Right atrium auricular region (tissue), 2 donors: ENCODE results near the gene PI4KB. TPM values are rescaled to one million over a fixed set of nuclear protein-coding genes. Genes with fewer than 3 reads are reported as not detected.
"Not testable (repeated sequence)": the region's sequence is repeated elsewhere in the genome, so short reads cannot be mapped to it uniquely, and the experiment has no call there.

ENCODE experiments used
- DNase-seq: peaks from one replicate; pipeline ENCODE4 v3.0.0-alpha.2; 2019; ENCODE audit warnings: low spot score
- H3K27ac ChIP-seq, 2 donors: fragments of 200-600 bp; sonication (generic); 1 replicate in 1 of 2; 2 replicates in 1 of 2; pipeline ENCODE4 v1.5.1; 2016 to 2019
- H3K27me3 ChIP-seq, 2 donors: fragments of 200-600 bp; sonication (generic); one replicate each; pipeline versions ENCODE4 v1.5.1 to v1.6.0; 2017 to 2019
- H3K36me3 ChIP-seq: fragments of 200-600 bp; sonication (generic); one replicate; pipeline ENCODE4 v1.5.1; 2016
- H3K4me1 ChIP-seq, 2 donors: fragments of 200-600 bp; sonication (generic); one replicate each; pipeline versions ENCODE4 v1.5.1 to v1.6.0; 2017 to 2019
- H3K4me3 ChIP-seq, 2 donors: fragments of 200-600 bp; sonication (generic); 1 replicate in 1 of 2; 2 replicates in 1 of 2; pipeline ENCODE4 v1.5.1; 2017 to 2019; ENCODE audit warnings: mild to moderate bottlenecking in 1 of 2, moderate library complexity in 1 of 2
- H3K9me3 ChIP-seq, 2 donors: fragments of 200-600 bp; sonication (generic); one replicate each; pipeline ENCODE4 v1.5.1; 2019
- CTCF ChIP-seq, 2 donors: fragments of 200-600 bp; sonication (generic); IDR thresholded peaks; one replicate each; pipeline ENCODE4 v1.5.1; 2019; ENCODE audit warnings: antibody characterized with exemption in 2 of 2
- total RNA-seq, 2 donors: library from RNA; depleted of rRNA; stranded (reverse); fragments of >200 nt; gene quantifications; one replicate each; pipeline ENCODE4 v1.1.0, GENCODE V29; 2016

PI4KB gene
- total RNA-seq, 2 donors from 2014 or later: 46.5 to 61.8 TPM

GRCh38 chr1:151362308-151363155, 35.3 kb upstream of the PI4KB start:
- no peaks in the 10 kb centered on the region for H3K9me3 ChIP-seq
- DNase-seq: no peak
- peaks cover 25% of the 10 kb centered on the region for H3K36me3 ChIP-seq
- H3K27ac ChIP-seq: no peak overlapping the region
- TF ChIP-seq CTCF (IDR thresholded peaks at IDR 0.05): no peak
- no peak overlapping the region for H3K4me3 ChIP-seq
- no peaks in the 10 kb centered on the region for H3K27me3 ChIP-seq
- H3K4me1 ChIP-seq: peaks cover 0 to 2% of the 10 kb centered on the region in 2 donors

- H3K4me1 ChIP-seq: no peaks in the 10 kb centered on the region
- H3K9me3 ChIP-seq: no peaks in the 10 kb centered on the region
- no peak overlapping the region for H3K4me3 ChIP-seq
- no peak overlapping the region for H3K27ac ChIP-seq
- H3K36me3 ChIP-seq: peaks cover 25% of the 10 kb centered on the region
- no peaks in the 10 kb centered on the region for H3K27me3 ChIP-seq
- no peak for TF ChIP-seq CTCF (IDR thresholded peaks at IDR 0.05)
- no peak for DNase-seq
Measured at GRCh38 chr1:151361883-151362282, 34.7 kb upstream of the PI4KB start.

- Histone ChIP-seq H3K9me3 (no peaks in the 10 kb centered on the region), H3K36me3 (no peaks in the 10 kb centered on the region), H3K4me1 (no peaks in the 10 kb centered on the region), H3K4me3 (no peak overlapping the region), H3K27ac (no peak overlapping the region), H3K27me3 (no peaks in the 10 kb centered on the region)
- no peak for DNase-seq
- no peak for TF ChIP-seq CTCF (IDR thresholded peaks at IDR 0.05)
Measured at GRCh38 chr1:151356696-151357095, 29.5 kb upstream of the PI4KB start.

GRCh38 chr1:151352021-151352718, 25.0 kb upstream of the PI4KB start:
- Histone ChIP-seq H3K4me1 (peaks cover 0 to 4% of the 10 kb centered on the region in 2 donors), H3K27ac (no peak overlapping the region), H3K9me3 (no peaks in the 10 kb centered on the region), H3K4me3 (no peak overlapping the region), H3K36me3 (no peaks in the 10 kb centered on the region), H3K27me3 (no peaks in the 10 kb centered on the region)
- DNase-seq: no peak
- TF ChIP-seq CTCF (IDR thresholded peaks at IDR 0.05): no peak

GRCh38 chr1:151350323-151350722, 23.1 kb upstream of the PI4KB start:
- not testable (repeated sequence) for DNase-seq, H3K36me3 ChIP-seq, H3K9me3 ChIP-seq, H3K27me3 ChIP-seq, H3K4me3 ChIP-seq, H3K27ac ChIP-seq
- H3K4me1 ChIP-seq: peaks cover 0 to 17% of the 10 kb centered on the region in 2 donors

GRCh38 chr1:151347523-151348246, 20.5 kb upstream of the PI4KB start:
- peaks cover 0 to 17% of the 10 kb centered on the region in 2 donors for H3K4me1 ChIP-seq
- peak overlapping the region; percentile 89 to 91 for H3K27ac ChIP-seq
- peaks cover 25% of the 10 kb centered on the region for H3K36me3 ChIP-seq
- no peak for DNase-seq
- no peaks in the 10 kb centered on the region for H3K27me3 ChIP-seq
- H3K9me3 ChIP-seq: no peaks in the 10 kb centered on the region
- TF ChIP-seq CTCF (IDR thresholded peaks at IDR 0.05): no peak
- peak overlapping the region; percentile 63 to 73 for H3K4me3 ChIP-seq
